GM21447 (cell line): ENCODE measurements around the gene RELL2.

Experiments used
- ATAC-seq: cut with Tn5 transposase; IDR thresholded peaks from one replicate; pipeline ENCODE4 v1.9.1; 2021; ENCODE audit not compliant: unreplicated experiment

The RELL2 gene

DNA sequence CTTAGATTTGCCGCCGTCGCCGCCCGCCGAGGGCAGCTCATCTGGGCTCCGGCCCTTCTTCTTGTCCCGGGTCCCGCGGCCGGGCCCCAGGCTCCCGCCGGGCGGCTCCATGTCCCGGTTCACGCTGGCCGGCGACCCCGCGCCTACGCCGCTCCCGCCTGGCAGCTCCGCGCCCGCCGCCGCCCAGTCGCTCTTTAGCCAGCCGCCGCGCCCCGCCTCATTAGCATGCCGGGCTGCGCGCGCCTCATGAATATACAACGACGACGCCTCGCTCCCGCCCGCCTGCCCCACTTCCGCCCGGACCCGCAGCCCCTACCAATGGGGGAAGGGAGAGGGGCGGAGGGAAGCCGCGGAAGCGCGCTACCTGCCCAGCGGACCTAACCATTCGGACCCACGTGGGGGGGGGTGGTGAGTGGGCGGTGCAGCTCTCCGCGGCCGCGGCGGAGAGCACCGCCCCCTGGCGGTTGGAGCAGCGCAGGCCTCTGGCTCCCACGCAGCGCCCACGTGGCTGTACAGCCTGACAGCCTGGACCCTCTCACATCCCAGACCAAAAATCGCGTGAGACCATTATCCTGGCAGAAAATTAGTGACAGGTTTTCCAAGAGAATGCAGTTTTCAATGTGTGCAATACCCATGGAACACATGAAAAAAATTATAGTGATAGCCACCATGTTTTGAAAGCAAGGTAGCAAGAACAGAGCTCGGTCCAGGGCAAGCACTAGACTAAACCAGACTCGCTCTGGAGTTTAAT, 17.8 kb upstream of the RELL2 start, which contains the start of gene DIAPH1:
Gene DIAPH1, minus strand, starts transcription at position 197 of the 751 bp plus-strand sequence. Its CDS starts 86 bp downstream, at position 111.
- ATAC-seq = peak; percentile 80

DNA sequence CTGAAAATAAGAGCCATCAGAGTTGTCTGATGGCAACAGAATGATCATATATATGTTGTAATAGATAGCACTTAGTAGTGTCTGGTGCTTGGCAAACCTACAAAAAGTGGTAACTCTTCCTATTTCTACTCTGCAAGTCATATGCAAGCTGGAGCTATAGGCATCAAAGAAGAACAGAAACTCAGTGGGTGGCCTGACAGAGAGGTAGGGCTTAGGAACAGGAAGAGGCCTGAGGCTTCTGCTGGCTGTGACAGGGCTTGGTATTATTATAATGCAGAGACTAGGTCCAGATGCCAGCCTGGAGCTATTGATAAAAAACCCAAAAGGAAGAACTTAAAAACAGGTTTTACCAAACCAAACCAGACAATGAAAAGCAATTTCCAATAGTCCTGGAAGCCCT, 13.6 kb upstream of the RELL2 start:
- ATAC-seq = peak; percentile 36

DNA sequence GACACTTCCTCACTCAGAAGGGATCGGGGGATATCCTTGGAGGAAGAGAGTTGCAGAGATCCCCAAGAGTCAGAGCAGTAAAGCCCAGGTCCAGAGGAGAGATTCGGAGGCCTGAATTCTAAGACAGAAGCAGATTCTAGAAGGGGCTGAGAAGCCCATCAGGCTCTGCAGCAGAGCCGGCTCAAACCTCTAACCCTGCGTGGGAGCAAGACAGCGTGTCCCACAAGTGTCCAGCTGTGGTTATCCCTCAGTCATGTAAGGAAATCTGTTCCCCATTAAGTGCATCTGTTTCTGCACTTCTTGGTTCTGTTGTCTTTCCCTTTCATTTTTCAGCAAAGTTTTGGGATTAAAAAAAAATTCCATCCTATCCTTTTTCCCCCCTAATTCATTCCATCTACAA, 13.2 kb upstream of the RELL2 start:
- ATAC-seq = no peak

DNA sequence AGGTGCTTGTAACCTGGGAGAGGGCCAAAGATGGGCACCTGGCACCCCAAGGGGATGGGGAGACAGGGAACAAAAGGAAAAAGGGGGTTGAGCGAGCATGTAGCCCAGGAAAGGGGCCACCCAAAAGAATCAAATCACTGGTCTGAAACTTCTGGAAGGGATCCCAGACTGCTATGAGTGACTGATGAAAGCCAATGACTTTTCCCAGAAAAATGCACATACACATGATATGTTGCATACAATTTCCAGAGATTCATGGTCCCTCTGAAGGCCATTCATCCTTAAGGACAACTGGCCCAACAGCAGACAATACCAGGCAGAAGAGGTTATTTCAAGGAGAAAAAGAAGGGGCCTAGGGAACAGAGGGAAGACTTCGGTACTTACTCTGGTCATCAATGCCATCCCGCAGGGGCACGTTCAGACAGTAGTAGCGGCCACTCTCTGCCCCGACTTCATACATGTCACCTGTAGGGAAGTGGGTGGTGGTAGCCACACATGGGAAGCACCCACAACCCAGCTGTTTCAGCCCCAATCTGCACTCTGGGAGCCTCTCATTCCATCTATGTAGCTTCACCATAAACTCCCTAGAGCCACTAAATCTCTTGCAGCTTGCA, 8.5 kb upstream of the RELL2 start:
- ATAC-seq = no peak

DNA sequence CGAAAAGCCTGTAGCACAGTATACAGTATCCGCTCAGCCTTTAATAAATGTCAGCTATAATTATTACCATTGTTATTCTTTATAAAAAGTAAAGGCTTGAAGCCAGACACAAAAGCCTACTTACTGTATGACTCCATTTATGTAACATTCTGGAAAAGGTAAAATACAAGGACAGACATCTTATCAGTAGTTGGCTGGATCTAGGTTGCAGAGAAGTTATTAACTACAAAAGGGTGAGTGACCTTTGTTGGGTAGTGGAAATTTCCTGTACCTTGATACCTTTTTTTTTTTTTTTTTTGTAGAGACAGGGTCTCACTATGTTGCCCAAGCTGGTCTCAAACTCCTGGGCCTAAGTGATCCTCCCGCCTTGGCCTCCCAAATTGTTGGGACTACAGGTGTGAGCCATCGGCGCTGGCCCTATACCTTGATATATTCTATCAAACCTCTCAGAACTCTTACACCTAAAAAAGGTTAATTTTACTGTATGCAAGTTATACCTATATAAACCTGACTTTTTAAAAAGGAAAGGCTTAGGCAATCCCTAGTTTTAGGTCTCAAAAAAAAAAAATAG, 6.1 kb upstream of the RELL2 start:
- no peak for ATAC-seq

DNA sequence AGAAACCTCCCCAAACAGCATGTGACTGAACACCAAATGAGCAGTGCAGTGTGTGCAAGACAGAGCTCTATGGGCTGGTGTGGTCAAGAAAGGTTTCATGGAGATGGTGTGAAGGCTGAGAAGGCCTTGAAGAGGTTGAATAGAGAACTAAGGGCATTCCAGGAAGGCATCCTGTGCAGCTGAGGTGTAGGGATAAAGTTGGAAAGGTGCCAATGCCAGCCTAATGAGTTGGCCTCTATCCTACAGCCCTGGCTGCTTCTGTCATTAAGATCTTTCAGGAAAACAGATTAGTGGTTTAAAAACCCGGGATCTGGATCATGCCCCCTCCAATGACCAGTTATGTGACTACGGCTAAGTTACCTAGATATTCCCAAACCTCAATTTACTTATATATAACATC, 4.1 kb upstream of the RELL2 start:
- no peak for ATAC-seq

DNA sequence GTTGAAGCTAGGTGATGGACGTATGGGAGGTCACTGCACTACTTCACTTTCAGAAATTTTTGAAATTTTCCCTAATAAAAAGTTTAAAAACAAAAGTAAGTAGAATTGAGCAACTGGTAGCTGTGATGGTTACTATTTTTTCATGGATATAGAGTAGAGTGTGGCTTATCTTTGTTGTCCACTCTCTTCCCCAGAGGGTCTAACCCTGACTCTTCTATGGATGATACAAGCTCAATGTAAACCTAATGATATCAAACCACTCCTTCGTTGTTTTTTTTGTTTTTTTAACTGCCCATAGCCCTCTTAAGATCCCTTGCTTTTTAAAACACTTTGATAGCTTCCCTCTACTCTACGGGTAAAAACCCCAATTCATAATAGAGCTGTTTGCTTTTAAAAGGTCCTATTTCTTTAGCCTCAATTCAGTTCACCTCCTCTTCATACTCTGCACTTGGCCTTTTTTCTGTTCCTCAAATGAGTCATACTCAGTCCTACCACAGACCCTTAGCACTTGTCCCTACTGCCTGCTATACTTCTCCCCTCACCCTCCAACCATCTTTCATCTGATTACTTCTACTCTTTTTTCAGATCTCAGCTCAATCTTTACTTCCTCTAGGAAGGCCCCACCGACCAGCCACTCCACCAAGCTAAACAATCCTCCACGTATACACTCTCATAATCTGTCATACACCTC, 2.8 kb upstream of the RELL2 start:
- peak; percentile 66 for ATAC-seq

DNA sequence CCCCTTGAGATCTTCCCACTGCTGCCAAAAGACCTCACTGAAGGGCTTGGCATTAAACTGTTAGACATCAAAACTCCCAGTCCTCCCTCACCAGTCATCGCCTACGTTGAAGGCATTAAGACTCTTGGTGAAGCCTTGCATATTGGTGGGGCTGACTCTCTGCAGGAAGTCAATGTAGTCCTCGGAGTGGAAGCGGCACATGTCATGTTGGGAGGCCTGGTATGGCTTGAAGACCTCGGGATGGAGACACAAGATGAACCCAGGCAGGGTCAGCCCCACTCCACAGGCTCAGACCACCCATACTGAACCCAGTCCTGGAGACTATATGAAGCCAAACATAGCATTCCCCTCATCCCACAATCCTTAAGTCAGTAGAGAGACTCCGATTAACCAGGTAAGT, 2.1 kb upstream of the RELL2 start:
- ATAC-seq = no peak

DNA sequence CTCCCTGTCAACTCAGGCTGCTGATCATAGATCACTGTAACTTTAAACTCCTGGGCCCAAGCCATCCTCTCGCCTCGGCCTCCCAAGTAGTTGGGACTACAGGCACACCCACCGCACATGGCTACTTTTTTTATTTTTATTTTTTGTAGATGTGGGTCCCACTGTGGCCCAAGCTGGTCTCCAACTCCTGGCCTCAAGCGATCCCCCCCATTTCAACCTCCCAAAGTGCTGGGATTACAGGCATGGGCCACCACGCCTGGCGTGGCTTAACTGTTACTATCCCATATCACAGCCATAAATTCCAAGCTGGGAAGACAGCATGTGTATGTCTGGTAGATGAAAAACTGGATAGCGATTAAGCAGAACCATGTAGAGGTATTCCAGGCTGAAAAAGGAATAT, 1.2 kb upstream of the RELL2 start:
- ATAC-seq = no peak

DNA sequence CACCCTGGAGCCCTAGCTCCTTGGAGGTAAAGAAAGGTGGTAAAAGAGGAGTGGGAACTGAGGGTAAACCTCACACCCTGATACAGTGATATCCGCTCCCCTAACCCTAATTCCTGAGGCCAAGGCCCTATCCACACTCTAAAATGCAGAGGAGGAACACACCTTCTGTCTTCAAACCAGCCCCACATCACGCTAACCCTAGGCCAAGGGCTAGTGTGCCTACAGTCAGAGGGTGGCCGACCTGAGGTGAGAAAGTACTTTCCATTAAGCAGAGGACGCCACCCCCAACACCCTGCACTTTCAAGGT, 738 bp upstream of the RELL2 start:
- ATAC-seq = no peak

DNA sequence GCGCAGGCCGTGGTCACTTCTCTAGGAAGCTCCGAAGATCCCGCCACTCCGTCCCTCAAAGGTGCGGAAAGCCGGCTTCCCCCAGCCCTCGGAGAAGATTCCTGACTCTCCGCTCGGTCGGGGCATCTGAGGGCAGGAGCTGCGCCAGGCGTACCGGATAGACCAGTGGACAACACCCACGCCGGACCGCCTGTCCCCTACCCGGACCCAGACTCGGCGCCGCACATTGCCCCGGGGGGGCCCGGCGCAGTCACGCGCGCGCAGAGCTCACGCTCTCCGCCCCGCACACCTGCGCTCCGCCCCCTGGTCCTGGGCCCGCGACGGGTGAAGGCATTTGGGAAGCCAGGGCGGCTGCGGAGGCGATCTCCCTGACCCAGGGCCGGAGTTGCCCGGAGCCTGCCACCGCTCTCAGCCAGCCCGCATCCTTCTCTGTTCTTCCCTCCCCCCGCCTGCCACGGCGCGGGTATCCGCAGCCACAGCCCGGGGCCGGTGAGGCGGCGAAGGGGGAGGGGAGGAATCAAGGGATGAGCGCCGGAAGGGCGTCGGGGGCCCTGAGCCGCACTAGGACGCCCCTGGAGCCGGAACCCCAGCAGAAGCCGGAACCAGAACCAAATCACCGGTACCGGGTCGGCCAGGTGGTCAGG, 448 bp downstream of the RELL2 start:
- ATAC-seq = peak; percentile 14

DNA sequence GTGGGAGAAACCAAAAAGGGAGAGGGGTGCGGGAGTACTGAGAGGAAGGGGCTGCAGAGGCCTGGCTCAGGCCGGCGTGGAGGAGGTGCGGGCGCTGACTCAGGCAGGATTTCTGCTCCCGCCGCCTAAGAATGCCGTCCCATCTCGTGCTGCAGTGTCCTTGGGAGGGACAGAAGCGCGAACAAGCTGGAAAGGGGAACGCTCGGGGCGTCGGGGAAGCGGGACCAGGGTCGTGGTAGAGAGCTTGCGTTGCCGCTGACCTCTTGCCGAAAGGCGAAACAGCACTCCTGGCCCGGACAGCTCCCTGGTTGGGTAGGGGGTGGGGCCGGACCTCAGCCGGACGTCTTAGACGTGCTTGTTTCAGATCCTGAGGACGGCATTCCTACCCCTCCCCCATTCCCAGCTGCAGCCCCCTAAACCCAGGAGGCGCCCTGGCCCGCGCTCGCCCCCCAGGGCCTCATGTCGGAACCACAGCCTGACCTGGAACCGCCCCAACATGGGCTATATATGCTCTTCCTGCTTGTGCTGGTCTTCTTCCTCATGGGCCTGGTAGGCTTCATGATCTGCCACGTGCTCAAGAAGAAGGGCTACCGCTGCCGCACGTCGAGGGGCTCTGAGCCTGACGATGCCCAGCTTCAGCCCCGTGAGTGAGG, 1.1 kb downstream of the RELL2 start:
- ATAC-seq = no peak

DNA sequence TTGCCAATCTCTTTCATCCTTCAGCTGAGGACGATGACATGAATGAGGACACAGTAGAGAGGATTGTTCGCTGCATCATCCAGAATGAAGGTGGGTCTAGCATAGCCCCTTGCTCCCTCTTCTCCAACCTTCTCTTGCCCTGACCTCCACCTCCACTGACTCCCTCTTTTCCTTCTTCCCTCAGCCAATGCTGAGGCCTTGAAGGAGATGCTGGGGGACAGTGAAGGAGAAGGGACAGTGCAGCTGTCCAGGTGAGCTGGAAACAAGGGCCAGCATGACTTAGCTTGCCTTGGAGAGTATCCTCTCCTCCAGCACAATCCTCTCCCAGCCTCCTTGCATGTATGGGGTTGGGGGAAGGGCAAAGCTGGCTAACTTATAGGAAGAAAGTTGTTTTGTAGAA, 2.0 kb downstream of the RELL2 start:
- ATAC-seq = no peak

DNA sequence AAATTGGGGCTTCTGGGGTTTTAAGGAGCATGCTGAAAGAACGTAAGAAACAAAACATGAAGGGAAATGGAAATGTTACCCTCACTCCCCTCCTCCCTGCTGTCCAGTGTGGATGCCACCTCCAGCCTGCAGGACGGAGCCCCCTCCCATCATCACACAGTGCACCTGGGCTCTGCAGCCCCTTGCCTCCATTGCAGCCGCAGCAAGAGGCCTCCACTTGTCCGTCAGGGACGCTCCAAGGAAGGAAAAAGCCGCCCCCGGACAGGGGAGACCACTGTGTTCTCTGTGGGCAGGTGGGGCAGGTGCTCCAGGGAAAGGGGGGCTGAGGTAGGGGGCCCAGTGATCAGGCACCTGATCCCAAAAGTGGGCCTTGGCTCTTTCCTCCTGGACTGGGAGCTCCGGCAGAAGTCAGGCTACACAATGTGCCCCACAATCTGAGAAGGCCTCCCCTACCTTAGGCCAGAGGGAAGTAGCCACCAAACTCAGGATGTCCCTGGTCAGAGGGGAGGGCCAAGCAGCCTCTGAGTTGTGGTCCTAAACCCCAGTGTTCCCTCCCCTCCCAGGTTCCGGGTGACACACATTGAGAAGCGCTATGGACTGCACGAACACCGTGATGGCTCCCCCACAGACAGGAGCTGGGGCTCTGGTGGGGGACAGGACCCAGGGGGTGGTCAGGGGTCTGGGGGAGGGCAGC, 2.7 kb downstream of the RELL2 start:
- ATAC-seq = no peak

DNA sequence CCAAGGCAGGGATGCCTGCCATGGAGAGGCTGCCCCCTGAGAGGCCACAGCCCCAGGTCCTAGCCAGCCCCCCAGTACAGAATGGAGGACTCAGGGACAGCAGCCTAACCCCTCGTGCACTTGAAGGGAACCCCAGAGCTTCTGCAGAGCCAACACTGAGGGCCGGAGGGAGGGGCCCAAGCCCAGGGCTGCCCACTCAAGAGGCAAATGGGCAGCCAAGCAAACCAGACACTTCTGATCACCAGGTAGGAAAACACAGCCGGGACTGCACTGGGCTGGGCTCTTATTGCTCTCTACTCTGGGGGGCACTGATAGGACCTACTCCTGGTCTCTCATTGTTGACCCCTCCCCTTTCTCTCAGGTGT, 3.2 kb downstream of the RELL2 start:
- ATAC-seq = no peak

DNA sequence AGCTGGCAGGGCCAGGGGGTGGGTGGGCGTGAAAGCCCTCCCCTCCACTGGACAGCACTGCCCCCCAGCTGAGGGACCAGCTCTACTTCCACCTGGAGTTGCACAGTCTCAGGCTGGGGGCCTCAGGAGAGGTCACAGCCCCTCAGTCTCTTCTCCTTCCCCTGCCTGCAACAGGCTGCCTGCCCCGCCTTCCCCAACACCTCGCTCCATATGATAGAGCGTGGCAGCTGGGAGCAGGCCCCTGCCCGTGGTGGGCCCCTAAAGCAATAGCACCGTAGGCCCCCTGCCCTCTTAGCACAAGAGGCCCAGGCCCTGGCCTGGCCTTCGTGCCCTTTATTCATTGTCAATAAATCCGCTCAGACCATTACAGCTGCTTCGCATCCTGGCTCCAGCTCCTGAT, 3.9 kb downstream of the RELL2 start:
- ATAC-seq = no peak

DNA sequence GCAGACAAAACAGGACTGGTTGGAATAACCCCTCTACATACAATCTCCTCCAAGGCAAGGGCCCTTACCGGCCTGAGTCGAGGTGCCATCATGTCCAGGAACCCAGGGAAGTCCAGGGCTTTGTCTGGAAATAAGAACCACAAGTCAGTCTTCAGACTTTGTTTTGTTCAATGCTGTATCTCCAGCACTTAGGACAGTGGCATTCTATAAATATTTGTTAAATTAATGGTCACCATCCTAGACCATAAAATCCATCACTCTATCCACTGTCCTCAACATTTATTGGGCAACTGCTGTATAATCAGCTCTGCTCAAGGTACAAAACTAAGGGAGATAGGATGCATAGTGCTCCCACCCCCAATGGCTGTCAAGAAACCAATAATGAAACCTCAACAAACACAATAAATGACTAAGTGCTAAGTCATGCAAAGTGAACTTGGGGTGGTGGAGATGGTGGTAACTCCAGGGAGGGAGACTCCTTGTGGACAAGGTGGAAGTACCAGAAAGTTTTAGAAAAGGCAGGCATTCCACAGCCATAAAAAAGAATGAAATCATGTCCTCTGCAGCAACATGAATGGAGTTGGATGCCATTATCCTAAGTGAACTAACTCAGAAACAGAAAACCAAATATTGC, 5.0 kb downstream of the RELL2 start:
- ATAC-seq = peak; percentile 47

DNA sequence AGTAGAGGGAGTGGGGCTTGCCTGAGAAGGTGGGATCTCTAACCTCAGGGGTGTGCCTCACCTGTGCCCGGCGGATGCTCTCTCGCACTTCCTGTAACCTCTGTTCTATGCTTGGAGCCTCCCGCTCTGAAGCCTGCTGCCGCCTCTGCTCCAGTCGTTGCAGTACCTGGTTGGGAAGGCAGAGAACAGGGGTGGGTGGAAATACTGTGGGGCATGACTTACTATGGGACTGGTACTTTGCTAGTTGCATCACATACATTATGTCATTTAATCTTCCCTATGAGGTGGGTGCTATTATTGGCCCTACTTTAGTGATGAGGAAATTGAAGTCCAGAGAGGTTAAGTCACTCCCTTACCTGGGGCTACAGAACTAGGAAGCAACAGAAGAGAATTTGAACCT, 9.2 kb downstream of the RELL2 start:
- no peak for ATAC-seq

DNA sequence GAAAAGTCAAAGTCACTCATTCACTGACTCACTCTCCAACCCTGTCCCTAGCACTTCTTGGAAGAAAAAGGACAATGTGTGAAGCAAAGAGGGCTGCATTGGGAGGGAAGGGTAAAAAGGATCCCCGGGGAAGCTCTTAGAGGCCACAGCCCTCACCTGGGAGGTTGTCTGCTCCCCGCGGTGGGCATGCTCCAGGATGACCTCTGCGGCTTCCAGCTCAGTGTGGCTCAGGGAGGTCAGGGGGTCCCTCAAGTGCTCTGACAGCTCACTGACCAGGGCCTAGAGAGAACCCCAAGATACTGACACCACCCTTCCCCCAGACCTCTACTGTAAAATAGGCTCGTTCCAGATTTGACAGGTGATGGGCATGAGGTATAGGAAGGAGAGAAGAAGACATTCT, 10.4 kb downstream of the RELL2 start:
- ATAC-seq = no peak

DNA sequence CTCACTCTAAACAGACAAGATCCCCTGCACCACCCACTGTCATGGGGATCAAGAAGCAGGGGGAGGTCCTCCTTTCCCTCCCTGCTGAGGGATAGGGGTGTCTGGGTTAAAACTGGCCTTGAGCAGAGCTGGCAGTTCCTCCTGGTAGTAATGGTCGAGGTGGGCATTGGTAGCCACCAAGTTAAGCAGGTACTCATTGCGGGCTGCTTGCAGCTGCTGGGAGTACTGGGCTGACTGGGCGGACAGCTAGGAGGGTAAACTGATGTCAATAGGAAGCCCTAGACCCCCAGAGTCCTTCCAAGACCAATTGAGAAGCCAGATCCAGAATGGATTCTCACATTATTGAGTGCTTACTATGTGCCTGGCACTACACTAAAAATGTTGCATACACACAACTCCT, 11.1 kb downstream of the RELL2 start:
- no peak for ATAC-seq
